Esophagus mucosa (tissue), 1 donor: ENCODE measurements around the gene MACROD2. TPM values are rescaled to one million over a fixed set of nuclear protein-coding genes. Genes with fewer than 3 reads are reported as not detected.
"Not testable (repeated sequence)": the region's sequence is repeated elsewhere in the genome, so short reads cannot be mapped to it uniquely, and the experiment has no call there.

ENCODE experiments used
- ATAC-seq: fragments of 200-7000 bp; cut with Tn5 transposase; one replicate; pipeline ENCODE4 v1.9.1; 2020
- total RNA-seq: library from RNA; stranded (reverse); gene quantifications from one replicate; pipeline ENCODE4 v1.2.4, GENCODE V29; 2023
- donor health status: DM: yes; HTN: yes; CAD: no.

MACROD2 gene
- total RNA-seq, 1 donor from 2014 or later, result 2.2 TPM

GRCh38 chr20:15141861-15142260 is 1146.5 kb downstream of the MACROD2 start:
- ATAC-seq, result no peak

- no peak for ATAC-seq
Measured at GRCh38 chr20:15143478-15143877, 1148.2 kb downstream of the MACROD2 start.

- ATAC-seq, result no peak
Measured at GRCh38 chr20:15144916-15145315, 1149.6 kb downstream of the MACROD2 start.

- no peak for ATAC-seq
Measured at GRCh38 chr20:15146948-15147347, 1151.6 kb downstream of the MACROD2 start.

- ATAC-seq, result peak; percentile 32
Measured at GRCh38 chr20:15154070-15154469, 1158.8 kb downstream of the MACROD2 start.

- ATAC-seq, result no peak
Measured at GRCh38 chr20:15155848-15156401, 1160.6 kb downstream of the MACROD2 start.

- no peak for ATAC-seq
Measured at GRCh38 chr20:15158533-15158932, 1163.2 kb downstream of the MACROD2 start.

- no peak for ATAC-seq
Measured at GRCh38 chr20:15162079-15162647, 1166.8 kb downstream of the MACROD2 start.

- ATAC-seq, result no peak
Measured at GRCh38 chr20:15163632-15164031, 1168.3 kb downstream of the MACROD2 start.

GRCh38 chr20:15164726-15165125 is 1169.4 kb downstream of the MACROD2 start:
- ATAC-seq, result no peak

GRCh38 chr20:15166744-15167143 is 1171.4 kb downstream of the MACROD2 start:
- no peak for ATAC-seq

GRCh38 chr20:15171016-15171415 is 1175.7 kb downstream of the MACROD2 start:
- no peak for ATAC-seq

- ATAC-seq, result peak; percentile 26
Measured at GRCh38 chr20:15176929-15177328, 1181.6 kb downstream of the MACROD2 start.

GRCh38 chr20:15178581-15178980 is 1183.3 kb downstream of the MACROD2 start:
- ATAC-seq, result no peak

GRCh38 chr20:15179381-15179780 is 1184.1 kb downstream of the MACROD2 start:
- ATAC-seq, result no peak

- no peak for ATAC-seq
Measured at GRCh38 chr20:15179781-15180180, 1184.5 kb downstream of the MACROD2 start.

- no peak for ATAC-seq
Measured at GRCh38 chr20:15185322-15185721, 1190.0 kb downstream of the MACROD2 start.

GRCh38 chr20:15185913-15186312 is 1190.6 kb downstream of the MACROD2 start:
- ATAC-seq, result no peak

GRCh38 chr20:15187612-15188011 is 1192.3 kb downstream of the MACROD2 start:
- ATAC-seq, result no peak

GRCh38 chr20:15188415-15188814 is 1193.1 kb downstream of the MACROD2 start:
- ATAC-seq, result no peak

- no peak for ATAC-seq
Measured at GRCh38 chr20:15191082-15191723, 1195.9 kb downstream of the MACROD2 start.

- ATAC-seq, result no peak
Measured at GRCh38 chr20:15195378-15195777, 1200.1 kb downstream of the MACROD2 start.

- ATAC-seq, result no peak
Measured at GRCh38 chr20:15196547-15197255, 1201.4 kb downstream of the MACROD2 start.

GRCh38 chr20:15198017-15198416 is 1202.7 kb downstream of the MACROD2 start:
- ATAC-seq, result not testable (repeated sequence)
